C4-2B (cell line): ENCODE measurements around the gene ERI2.

Source experiments
- ZFX ChIP-seq: fragments of 450-650 bp; IDR thresholded peaks from 2 replicates; pipeline ENCODE4 v1.6.1; 2017
- TF ChIP-seq, protein P1 (sequence below): fragments of 450-650 bp; conservative IDR thresholded peaks from 2 replicates; pipeline ENCODE4 v1.5.1; 2017; ENCODE audit warnings: mild to moderate bottlenecking

DNA sequence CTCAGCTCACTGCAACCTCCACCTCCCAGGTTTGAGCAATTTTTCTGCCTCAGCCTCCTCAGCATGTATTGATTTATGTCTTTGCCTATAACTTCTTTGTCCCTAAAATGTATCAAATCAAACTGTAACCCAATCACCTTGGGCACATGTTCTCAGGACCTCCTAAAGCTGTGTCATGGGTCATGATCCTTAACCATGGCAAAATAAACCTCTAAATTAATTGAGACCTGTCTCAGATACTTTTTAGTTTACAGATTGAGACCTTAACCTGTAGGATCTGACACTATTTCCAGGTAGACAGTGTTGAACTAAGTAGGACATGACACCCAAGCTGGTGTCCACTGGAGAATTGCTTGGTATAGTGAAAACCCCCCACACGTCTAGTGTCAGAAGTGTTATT lies 45.1 kb downstream of the ERI2 start:
- TF ChIP-seq, protein P1, sequence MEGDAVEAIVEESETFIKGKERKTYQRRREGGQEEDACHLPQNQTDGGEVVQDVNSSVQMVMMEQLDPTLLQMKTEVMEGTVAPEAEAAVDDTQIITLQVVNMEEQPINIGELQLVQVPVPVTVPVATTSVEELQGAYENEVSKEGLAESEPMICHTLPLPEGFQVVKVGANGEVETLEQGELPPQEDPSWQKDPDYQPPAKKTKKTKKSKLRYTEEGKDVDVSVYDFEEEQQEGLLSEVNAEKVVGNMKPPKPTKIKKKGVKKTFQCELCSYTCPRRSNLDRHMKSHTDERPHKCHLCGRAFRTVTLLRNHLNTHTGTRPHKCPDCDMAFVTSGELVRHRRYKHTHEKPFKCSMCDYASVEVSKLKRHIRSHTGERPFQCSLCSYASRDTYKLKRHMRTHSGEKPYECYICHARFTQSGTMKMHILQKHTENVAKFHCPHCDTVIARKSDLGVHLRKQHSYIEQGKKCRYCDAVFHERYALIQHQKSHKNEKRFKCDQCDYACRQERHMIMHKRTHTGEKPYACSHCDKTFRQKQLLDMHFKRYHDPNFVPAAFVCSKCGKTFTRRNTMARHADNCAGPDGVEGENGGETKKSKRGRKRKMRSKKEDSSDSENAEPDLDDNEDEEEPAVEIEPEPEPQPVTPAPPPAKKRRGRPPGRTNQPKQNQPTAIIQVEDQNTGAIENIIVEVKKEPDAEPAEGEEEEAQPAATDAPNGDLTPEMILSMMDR = no peak
- TF ChIP-seq ZFX = no peak
